Measurements from ENCODE around the gene SYP.

SYP gene

GRCh38 chrX:49139713-49140112, 60.3 kb downstream of the SYP start:
- H3K4me3 ChIP-seq (replicated peaks; ENCODE audit: low read depth, low read length): no peak overlapping the region
- TF ChIP-seq CTCF (IDR thresholded peaks at IDR 0.05; ENCODE audit: low read length, missing control alignments): no peak
- no peak for DNase-seq (ENCODE audit: low read depth)
